CD4-positive, alpha-beta T cell treated with Interleukin-21 for 1 hour (primary cell): ENCODE data around the gene ZBTB7C.

ENCODE experiments used
- DNase-seq: peaks from one replicate; pipeline ENCODE4 v3.0.0-alpha.2; 2020

The ZBTB7C gene

GRCh38 chr18:48181857-48182256 lies 227.3 kb downstream of the ZBTB7C start:
- DNase-seq, result no peak

GRCh38 chr18:48181087-48181823 lies 227.9 kb downstream of the ZBTB7C start:
- DNase-seq, result no peak

GRCh38 chr18:48179666-48180065 lies 229.5 kb downstream of the ZBTB7C start:
- DNase-seq, result no peak

- DNase-seq, result no peak
These were observed 230.2 kb downstream of the ZBTB7C start for GRCh38 chr18:48179001-48179400.

GRCh38 chr18:48176909-48177308 lies 232.3 kb downstream of the ZBTB7C start:
- DNase-seq, result no peak

- DNase-seq, result no peak
These were observed 235.6 kb downstream of the ZBTB7C start for GRCh38 chr18:48173557-48173956.

GRCh38 chr18:48172226-48173006 lies 236.8 kb downstream of the ZBTB7C start:
- no peak for DNase-seq

- no peak for DNase-seq
These were observed 237.5 kb downstream of the ZBTB7C start for GRCh38 chr18:48171490-48172188.

- no peak for DNase-seq
These were observed 238.5 kb downstream of the ZBTB7C start for GRCh38 chr18:48170651-48171050.

GRCh38 chr18:48168861-48169260 lies 240.3 kb downstream of the ZBTB7C start:
- no peak for DNase-seq

GRCh38 chr18:48167897-48168253 lies 241.3 kb downstream of the ZBTB7C start:
- no peak for DNase-seq

GRCh38 chr18:48166336-48166875 lies 242.8 kb downstream of the ZBTB7C start:
- DNase-seq, result no peak

GRCh38 chr18:48165111-48165866 lies 243.9 kb downstream of the ZBTB7C start:
- DNase-seq, result no peak

GRCh38 chr18:48164701-48165100 lies 244.5 kb downstream of the ZBTB7C start:
- no peak for DNase-seq

GRCh38 chr18:48164116-48164515 lies 245.1 kb downstream of the ZBTB7C start:
- no peak for DNase-seq

- no peak for DNase-seq
These were observed 245.5 kb downstream of the ZBTB7C start for GRCh38 chr18:48163738-48164115.

- no peak for DNase-seq
These were observed 246.0 kb downstream of the ZBTB7C start for GRCh38 chr18:48162956-48163737.

- DNase-seq, result no peak
These were observed 247.1 kb downstream of the ZBTB7C start for GRCh38 chr18:48161911-48162698.

GRCh38 chr18:48161191-48161910 lies 247.8 kb downstream of the ZBTB7C start:
- peak; percentile 65 for DNase-seq

- no peak for DNase-seq
These were observed 248.6 kb downstream of the ZBTB7C start for GRCh38 chr18:48160622-48161021.
